Esophagus (tissue), 2 donors: ENCODE data around the gene RAF1. TPM values are rescaled to one million over a fixed set of nuclear protein-coding genes. Genes with fewer than 3 reads are reported as not detected.

Experiments used
- H3K27ac ChIP-seq, 2 donors: one replicate each; pipeline ENCODE4 v1.5.1; 2013; ENCODE audit warnings: low read depth in 2 of 2, mild to moderate bottlenecking in 2 of 2, inconsistent platforms in 1 of 2, low read length in 1 of 2, moderate library complexity in 1 of 2
- H3K27me3 ChIP-seq, 2 donors: one replicate each; pipeline ENCODE4 v1.6.1; 2013; ENCODE audit warnings: low read length in 2 of 2, control low read depth in 1 of 2, mild to moderate bottlenecking in 1 of 2; ENCODE audit not compliant: insufficient read depth in 2 of 2, control insufficient read depth in 1 of 2
- H3K36me3 ChIP-seq, 2 donors: one replicate each; pipeline ENCODE4 v1.6.1; 2013; ENCODE audit warnings: low read length in 1 of 2; ENCODE audit not compliant: control insufficient read depth in 2 of 2, insufficient read depth in 2 of 2
- H3K4me1 ChIP-seq, 2 donors: one replicate each; pipeline ENCODE4 v1.6.1; 2013; ENCODE audit warnings: low read length in 1 of 2; ENCODE audit not compliant: control insufficient read depth in 2 of 2, insufficient read depth in 2 of 2
- H3K4me3 ChIP-seq, 2 donors: one replicate each; pipeline ENCODE4 v1.5.1; 2013; ENCODE audit warnings: low read length in 2 of 2, mild to moderate bottlenecking in 2 of 2, low read depth in 1 of 2, moderate library complexity in 1 of 2
- H3K9me3 ChIP-seq, 2 donors: one replicate each; pipeline ENCODE4 v1.6.1; 2013; ENCODE audit warnings: mild to moderate bottlenecking in 2 of 2, low read depth in 1 of 2, low read length in 1 of 2, moderate library complexity in 1 of 2; ENCODE audit not compliant: control insufficient read depth in 2 of 2, insufficient read depth in 1 of 2
- WGBS, 2 donors: extraction: QIAGEN DNeasy Blood & Tissue Kit; methylation state at CpG; one replicate each; pipeline ENCODE4 v1.1.7; 2013; 5-methylcytosine and 5-hydroxymethylcytosine counted together
- polyA plus RNA-seq, 2 donors: library from polyadenylated mRNA; stranded (reverse); fragments of 200-250 nt; gene quantifications; one replicate each; pipeline ENCODE4 v1.2.3, GENCODE V29; 2013
- donor health status: healthy with polysubstance abuse.
- donor health status: Bipolar disorder and iron deficiency.

Gene RAF1
- polyA plus RNA-seq, 2 donors: 52.3 to 65.3 TPM

GRCh38 chr3:12562451-12562850, 101.5 kb downstream of the RAF1 start:
- H3K36me3 ChIP-seq: no peaks in the 10 kb centered on the region
- H3K27ac ChIP-seq: no peak overlapping the region
- no peaks in the 10 kb centered on the region for H3K9me3 ChIP-seq
- no peak overlapping the region for H3K4me3 ChIP-seq
- H3K27me3 ChIP-seq: no peaks in the 10 kb centered on the region
- peaks cover 0 to 5% of the 10 kb centered on the region in 2 donors for H3K4me1 ChIP-seq
- 49 to 74% methylated on average over 1 of the region's 1 CpG for WGBS, 2 donors

GRCh38 chr3:12561397-12561796, 102.5 kb downstream of the RAF1 start:
- Histone ChIP-seq H3K27ac (no peak overlapping the region), H3K4me3 (no peak overlapping the region), H3K9me3 (no peaks in the 10 kb centered on the region), H3K4me1 (peaks cover 0 to 5% of the 10 kb centered on the region in 2 donors), H3K36me3 (no peaks in the 10 kb centered on the region), H3K27me3 (no peaks in the 10 kb centered on the region)
- WGBS, 2 donors: 56 to 63% methylated on average over 2 of the region's 2 CpGs

- H3K4me3 ChIP-seq: no peak overlapping the region
- no peak overlapping the region for H3K27ac ChIP-seq
- no peaks in the 10 kb centered on the region for H3K36me3 ChIP-seq
- no peaks in the 10 kb centered on the region for H3K9me3 ChIP-seq
- peaks cover 0 to 5% of the 10 kb centered on the region in 2 donors for H3K4me1 ChIP-seq
- WGBS, 2 donors: 75 to 77% methylated on average over 5 of the region's 5 CpGs
- no peaks in the 10 kb centered on the region for H3K27me3 ChIP-seq
These were observed 103.3 kb downstream of the RAF1 start for GRCh38 chr3:12560505-12561190.

- Histone ChIP-seq H3K9me3 (no peaks in the 10 kb centered on the region), H3K4me1 (peaks cover 0 to 5% of the 10 kb centered on the region in 2 donors), H3K27ac (no peak overlapping the region), H3K27me3 (no peaks in the 10 kb centered on the region), H3K4me3 (no peak overlapping the region), H3K36me3 (no peaks in the 10 kb centered on the region)
- WGBS, 2 donors: 87% methylated on average over 3 of the region's 3 CpGs
These were observed 104.4 kb downstream of the RAF1 start for GRCh38 chr3:12559520-12559919.

- Histone ChIP-seq H3K4me1 (peaks cover 2 to 9% of the 10 kb centered on the region in 2 donors), H3K9me3 (no peaks in the 10 kb centered on the region), H3K4me3 (peak overlapping the region in 1 of 2 donors; percentile 92), H3K36me3 (no peaks in the 10 kb centered on the region), H3K27me3 (no peaks in the 10 kb centered on the region), H3K27ac (no peak overlapping the region)
- WGBS, 2 donors: 60 to 79% methylated on average over 4 of the region's 4 CpGs
These were observed 105.2 kb downstream of the RAF1 start for GRCh38 chr3:12558706-12559105.

GRCh38 chr3:12557473-12558100, 106.3 kb downstream of the RAF1 start:
- no peaks in the 10 kb centered on the region for H3K27me3 ChIP-seq
- H3K36me3 ChIP-seq: no peaks in the 10 kb centered on the region
- H3K4me3 ChIP-seq: peak overlapping the region; percentile 81 to 92
- peak overlapping the region; percentile 92 to 99 for H3K27ac ChIP-seq
- no peaks in the 10 kb centered on the region for H3K9me3 ChIP-seq
- WGBS, 2 donors: 1% methylated on average over 18 of the region's 18 CpGs
- H3K4me1 ChIP-seq: peaks cover 2 to 8% of the 10 kb centered on the region in 2 donors

GRCh38 chr3:12556690-12557472, 107.0 kb downstream of the RAF1 start, which contains the start of gene MKRN2:
MKRN2 (plus strand) TSS chr3:12557087; CDS start chr3:12557151, 64 bp downstream.
- H3K4me1 ChIP-seq: peaks cover 2 to 6% of the 10 kb centered on the region in 2 donors
- H3K36me3 ChIP-seq: no peaks in the 10 kb centered on the region
- 0% methylated on average over 77 of the region's 77 CpGs for WGBS, 2 donors
- no peaks in the 10 kb centered on the region for H3K27me3 ChIP-seq
- H3K4me3 ChIP-seq: peak within 1 kb of the TSS; percentile 81 to 92
- H3K27ac ChIP-seq: peak within 1 kb of the TSS; percentile 92 to 99
- H3K9me3 ChIP-seq: no peaks in the 10 kb centered on the region

GRCh38 chr3:12556314-12556689, 107.6 kb downstream of the RAF1 start:
- Histone ChIP-seq H3K4me1 (peaks cover 2 to 6% of the 10 kb centered on the region in 2 donors), H3K27me3 (no peaks in the 10 kb centered on the region), H3K4me3 (peak overlapping the region; percentile 50 to 92), H3K27ac (peak overlapping the region; percentile 63 to 81), H3K36me3 (no peaks in the 10 kb centered on the region), H3K9me3 (no peaks in the 10 kb centered on the region)
- 4 to 5% methylated on average over 8 of the region's 8 CpGs for WGBS, 2 donors

GRCh38 chr3:12553921-12554391, 110.0 kb downstream of the RAF1 start:
- Histone ChIP-seq H3K27ac (no peak overlapping the region), H3K4me3 (peak overlapping the region; percentile 43 to 59), H3K4me1 (peaks cover 2 to 6% of the 10 kb centered on the region in 2 donors), H3K27me3 (no peaks in the 10 kb centered on the region), H3K9me3 (no peaks in the 10 kb centered on the region), H3K36me3 (no peaks in the 10 kb centered on the region)
- WGBS, 2 donors: 3 to 6% methylated on average over 26 of the region's 26 CpGs
